Erythroblast (primary cell): ENCODE results near the gene SYNPO2L.
"Not testable (repeated sequence)": the region's sequence is repeated elsewhere in the genome, so short reads cannot be mapped to it uniquely, and the experiment has no call there.

Source experiments
- GATA1 ChIP-seq: IDR thresholded peaks from 2 replicates; pipeline ENCODE4 v1.6.1; 2011; ENCODE audit warnings: low read depth, mild to moderate bottlenecking, control low read depth, low read length, moderate library complexity
- POLR2A ChIP-seq: IDR thresholded peaks from 2 replicates; pipeline ENCODE4 v1.6.1; 2011; ENCODE audit warnings: mild to moderate bottlenecking, low read length

- not testable (repeated sequence) for TF ChIP-seq POLR2A, GATA1
These were observed 48.1 kb upstream of the SYNPO2L start for GRCh38 chr10:73703924-73704323.
